Vagina (tissue), 2 donors: ENCODE measurements around the gene CCDC88C. TPM values are rescaled to one million over a fixed set of nuclear protein-coding genes. Genes with fewer than 3 reads are reported as not detected.

ENCODE experiments used
- DNase-seq, 2 donors: peaks; one replicate each; pipeline ENCODE4 v3.0.0-alpha.2; 2017; ENCODE audit errors: extremely low spot score in 2 of 2
- H3K27ac ChIP-seq: fragments of 200-600 bp; sonication (generic); one replicate; pipeline ENCODE4 v1.5.1; 2019
- H3K27me3 ChIP-seq: fragments of 200-600 bp; sonication (generic); one replicate; pipeline ENCODE4 v1.5.1; 2019
- H3K36me3 ChIP-seq, 2 donors: fragments of 200-600 bp; sonication (generic); one replicate each; pipeline ENCODE4 v1.5.1; 2017 to 2019
- H3K4me1 ChIP-seq: fragments of 200-600 bp; sonication (generic); one replicate; pipeline ENCODE4 v1.5.1; 2019
- H3K4me3 ChIP-seq, 2 donors: fragments of 200-600 bp; sonication (generic); 1 replicate in 1 of 2; 2 replicates in 1 of 2; pipeline ENCODE4 v1.5.1; 2016 to 2019
- H3K9me3 ChIP-seq: fragments of 200-600 bp; sonication (generic); one replicate; pipeline ENCODE4 v1.5.1; 2019
- CTCF ChIP-seq, 3 experiments: fragments of 450-650 bp in 2 of 3; fragments of 200-600 bp in 1 of 3; sonication (generic) in 1 of 3; IDR thresholded peaks; one replicate each; pipeline ENCODE4 v1.5.1; 2017 to 2019; ENCODE audit warnings: antibody characterized with exemption in 3 of 3, mild to moderate bottlenecking in 2 of 3, moderate library complexity in 2 of 3
- POLR2A ChIP-seq, 2 donors: fragments of 450-650 bp; IDR thresholded peaks; one replicate each; pipeline ENCODE4 v1.6.1; 2017; ENCODE audit warnings: antibody characterized with exemption in 2 of 2, mild to moderate bottlenecking in 2 of 2, moderate library complexity in 2 of 2
- POLR2AphosphoS5 ChIP-seq, 2 donors: sonication (generic); formaldehyde crosslinking; IDR thresholded peaks; one replicate each; pipeline ENCODE4 v1.9.0; 2017; ENCODE audit warnings: antibody characterized with exemption in 2 of 2, mild to moderate bottlenecking in 2 of 2, low read depth in 1 of 2; ENCODE audit not compliant: insufficient read depth in 1 of 2
- intact Hi-C: fragments of 100-400 bp; cut with DNase I; formaldehyde crosslinking; loops from one replicate; pipeline ENCODE4 v1.15.1; 2023
- total RNA-seq: library from RNA; depleted of rRNA; stranded (reverse); fragments of >200 nt; gene quantifications from one replicate; pipeline ENCODE4 v1.2.3, GENCODE V29; 2016

Gene CCDC88C
- total RNA-seq, 1 donor from 2014 or later: 42.2 TPM

GRCh38 chr14:91379579-91379932 lies 38.1 kb downstream of the CCDC88C start:
- TF ChIP-seq CTCF (IDR thresholded peaks at IDR 0.05): no peak
- no peak for TF ChIP-seq POLR2A (IDR thresholded peaks at IDR 0.05)
- TF ChIP-seq POLR2AphosphoS5 (IDR thresholded peaks at IDR 0.05; ENCODE audit: insufficient read depth in 1 of 2, low read depth in 1 of 2): no peak
- Histone ChIP-seq H3K36me3 (no peaks in the 10 kb centered on the region), H3K4me1 (peaks cover 68% of the 10 kb centered on the region), H3K27me3 (no peaks in the 10 kb centered on the region), H3K4me3 (no peak overlapping the region), H3K9me3 (no peaks in the 10 kb centered on the region), H3K27ac (no peak overlapping the region)
- intact Hi-C loops: no loop called here
- no peak for DNase-seq

GRCh38 chr14:91378930-91379578 lies 38.6 kb downstream of the CCDC88C start:
- TF ChIP-seq POLR2AphosphoS5 (IDR thresholded peaks at IDR 0.05; ENCODE audit: insufficient read depth in 1 of 2, low read depth in 1 of 2) (no peak), CTCF (IDR thresholded peaks at IDR 0.05) (no peak), POLR2A (IDR thresholded peaks at IDR 0.05) (no peak)
- Histone ChIP-seq H3K27ac (no peak overlapping the region), H3K4me3 (no peak overlapping the region), H3K36me3 (no peaks in the 10 kb centered on the region), H3K9me3 (no peaks in the 10 kb centered on the region), H3K4me1 (peaks cover 73% of the 10 kb centered on the region), H3K27me3 (no peaks in the 10 kb centered on the region)
- intact Hi-C loops: no loop called here
- no peak for DNase-seq

- no peak for TF ChIP-seq POLR2AphosphoS5 (IDR thresholded peaks at IDR 0.05; ENCODE audit: insufficient read depth in 1 of 2, low read depth in 1 of 2)
- no peak for TF ChIP-seq CTCF (IDR thresholded peaks at IDR 0.05)
- TF ChIP-seq POLR2A (IDR thresholded peaks at IDR 0.05): no peak
- H3K4me3 ChIP-seq: no peak overlapping the region
- no peaks in the 10 kb centered on the region for H3K27me3 ChIP-seq
- intact Hi-C loops: no loop called here
- H3K9me3 ChIP-seq: no peaks in the 10 kb centered on the region
- DNase-seq: no peak
- H3K27ac ChIP-seq: no peak overlapping the region
- no peaks in the 10 kb centered on the region for H3K36me3 ChIP-seq
- H3K4me1 ChIP-seq: peaks cover 78% of the 10 kb centered on the region
Observed at GRCh38 chr14:91377700-91378652, 39.6 kb downstream of the CCDC88C start.

GRCh38 chr14:91376547-91377477 lies 40.8 kb downstream of the CCDC88C start:
- no peak for TF ChIP-seq POLR2AphosphoS5 (IDR thresholded peaks at IDR 0.05; ENCODE audit: insufficient read depth in 1 of 2, low read depth in 1 of 2)
- TF ChIP-seq CTCF (IDR thresholded peaks at IDR 0.05): no peak
- TF ChIP-seq POLR2A (IDR thresholded peaks at IDR 0.05): no peak
- no peak for DNase-seq
- H3K4me3 ChIP-seq: no peak overlapping the region
- H3K4me1 ChIP-seq: peaks cover 84% of the 10 kb centered on the region
- H3K27ac ChIP-seq: no peak overlapping the region
- H3K27me3 ChIP-seq: no peaks in the 10 kb centered on the region
- intact Hi-C loops: no loop called here
- H3K36me3 ChIP-seq: no peaks in the 10 kb centered on the region
- no peaks in the 10 kb centered on the region for H3K9me3 ChIP-seq
